ENCODE results near the gene POLR2B.
A peak's percentile ranks its signal among the peaks of the same experiment; 100 is the strongest.

Gene POLR2B

DNA sequence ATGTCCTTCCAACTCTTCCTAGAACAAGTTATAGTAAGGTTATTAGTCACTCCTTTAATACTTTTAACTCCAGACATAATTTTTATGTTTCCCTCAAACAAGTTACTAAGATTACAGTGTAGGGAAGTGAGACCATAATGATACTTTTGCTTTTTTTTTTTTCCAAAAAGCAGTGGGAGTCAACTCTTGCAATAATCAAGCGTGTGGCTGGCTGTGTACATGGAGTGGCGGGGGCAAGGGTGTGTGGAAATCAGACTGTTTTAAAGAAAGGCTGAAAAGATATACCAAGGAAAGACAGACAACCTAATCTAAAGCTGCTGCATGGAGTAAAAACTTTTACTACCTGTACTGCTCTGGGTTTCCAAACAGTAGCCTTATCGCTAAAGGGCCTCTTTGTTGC is 5.4 kb upstream of the POLR2B start:
- TF ChIP-seq, protein P1, sequence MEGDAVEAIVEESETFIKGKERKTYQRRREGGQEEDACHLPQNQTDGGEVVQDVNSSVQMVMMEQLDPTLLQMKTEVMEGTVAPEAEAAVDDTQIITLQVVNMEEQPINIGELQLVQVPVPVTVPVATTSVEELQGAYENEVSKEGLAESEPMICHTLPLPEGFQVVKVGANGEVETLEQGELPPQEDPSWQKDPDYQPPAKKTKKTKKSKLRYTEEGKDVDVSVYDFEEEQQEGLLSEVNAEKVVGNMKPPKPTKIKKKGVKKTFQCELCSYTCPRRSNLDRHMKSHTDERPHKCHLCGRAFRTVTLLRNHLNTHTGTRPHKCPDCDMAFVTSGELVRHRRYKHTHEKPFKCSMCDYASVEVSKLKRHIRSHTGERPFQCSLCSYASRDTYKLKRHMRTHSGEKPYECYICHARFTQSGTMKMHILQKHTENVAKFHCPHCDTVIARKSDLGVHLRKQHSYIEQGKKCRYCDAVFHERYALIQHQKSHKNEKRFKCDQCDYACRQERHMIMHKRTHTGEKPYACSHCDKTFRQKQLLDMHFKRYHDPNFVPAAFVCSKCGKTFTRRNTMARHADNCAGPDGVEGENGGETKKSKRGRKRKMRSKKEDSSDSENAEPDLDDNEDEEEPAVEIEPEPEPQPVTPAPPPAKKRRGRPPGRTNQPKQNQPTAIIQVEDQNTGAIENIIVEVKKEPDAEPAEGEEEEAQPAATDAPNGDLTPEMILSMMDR (IDR thresholded peaks at IDR 0.05; ENCODE audit: low read depth, low read length), result no peak
- DNase-seq (ENCODE audit: extremely low read depth, low read depth), result no peak

DNA sequence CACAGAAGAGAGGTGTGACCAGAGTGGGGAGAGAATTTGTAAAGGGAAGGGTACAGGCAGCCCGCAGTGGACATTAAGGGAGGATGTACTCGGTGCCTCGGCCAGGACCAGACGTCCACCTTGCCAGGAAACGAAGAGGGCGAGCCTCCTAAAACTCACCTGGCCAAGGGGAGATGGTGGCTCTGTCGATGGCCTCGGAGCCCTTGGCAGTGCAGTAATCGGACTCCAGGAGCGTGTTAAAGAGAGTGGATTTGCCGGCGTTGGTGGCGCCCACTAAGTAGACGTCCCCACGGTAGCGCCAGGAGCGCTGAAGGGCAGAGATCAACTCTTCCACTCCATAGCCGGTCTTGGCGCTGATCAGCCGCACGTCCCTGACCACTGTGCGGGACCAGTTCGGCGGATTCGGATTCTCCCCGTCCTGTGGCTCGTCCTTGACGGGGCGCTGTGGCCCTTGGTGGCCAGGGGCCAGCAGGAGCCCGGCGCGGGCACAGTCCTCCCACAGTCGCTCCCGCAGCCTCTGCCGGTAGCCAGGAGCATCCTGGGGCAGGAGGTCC is 2.3 kb upstream of the POLR2B start:
- no peak for DNase-seq (ENCODE audit: extremely low read depth, low read depth)
- TF ChIP-seq, protein P1 (IDR thresholded peaks at IDR 0.05; ENCODE audit: low read depth, low read length), result no peak

DNA sequence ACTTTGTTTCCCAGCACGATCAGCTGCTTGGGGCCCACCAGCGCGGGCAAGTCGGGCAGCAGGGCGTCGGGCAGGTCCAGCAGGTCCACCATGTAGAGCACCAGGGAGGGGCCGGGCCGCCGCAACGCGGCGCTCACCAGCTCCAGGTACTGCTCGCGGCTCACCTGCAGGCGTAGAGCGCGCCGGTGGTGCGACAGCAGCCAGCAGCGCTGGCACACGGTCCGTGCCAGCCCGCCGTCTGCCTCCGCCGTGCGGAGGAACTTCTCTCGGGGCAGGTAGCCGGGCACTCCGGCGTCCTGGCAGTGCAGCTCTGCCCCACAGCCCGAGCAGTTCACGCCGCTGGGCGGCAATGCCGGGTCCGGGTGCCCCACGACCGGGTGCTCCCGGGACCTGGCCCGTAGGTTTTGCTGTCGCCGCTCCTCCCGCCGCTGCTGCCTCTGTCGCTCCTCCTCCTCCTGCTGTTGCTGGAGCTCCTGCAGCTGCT is 1.8 kb upstream of the POLR2B start:
- no peak for DNase-seq (ENCODE audit: extremely low read depth, low read depth)
- TF ChIP-seq, protein P1 (IDR thresholded peaks at IDR 0.05; ENCODE audit: low read depth, low read length), result peak; percentile 6

DNA sequence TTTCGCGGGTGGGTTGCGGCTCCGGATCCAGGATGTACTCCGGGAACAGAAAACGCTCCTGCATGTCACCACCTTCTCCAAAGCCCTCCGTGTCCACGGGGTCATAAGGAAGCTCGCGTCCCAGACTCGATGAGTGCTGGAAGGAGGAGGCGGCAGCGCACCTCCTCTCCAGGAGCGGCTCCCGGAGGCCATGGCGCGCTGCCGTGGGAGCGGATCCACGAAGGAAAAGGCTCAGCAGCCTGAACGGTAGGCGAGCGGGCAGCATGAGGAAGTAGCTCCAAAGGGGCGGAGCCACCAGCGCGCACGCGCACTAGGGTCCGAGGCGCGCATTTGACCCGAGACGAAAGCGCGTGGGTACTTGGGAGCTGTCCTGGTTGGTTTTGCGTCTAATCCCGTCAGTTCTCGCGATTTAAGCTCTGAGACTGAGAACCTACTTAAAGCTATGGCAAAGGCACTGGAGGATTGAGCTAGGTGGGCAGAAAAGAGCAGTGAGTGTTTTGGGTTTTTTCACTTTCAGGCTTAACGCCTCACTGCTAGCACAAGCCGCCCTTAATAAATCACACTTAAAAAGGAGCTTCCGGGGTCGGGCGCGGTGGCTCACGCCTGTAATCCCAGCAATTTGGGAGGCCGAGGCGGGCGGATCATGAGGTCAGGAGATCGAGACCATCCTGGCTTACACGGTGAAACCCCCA is 1.2 kb upstream of the POLR2B start, which contains the start of gene NOA1:
TSS of gene NOA1 (minus strand) at position 286 of the 692 bp plus-strand sequence. CDS start at position 265, 21 bp downstream.
- TF ChIP-seq, protein P1 (IDR thresholded peaks at IDR 0.05; ENCODE audit: low read depth, low read length), result no peak
- peak; percentile 98 for DNase-seq (ENCODE audit: extremely low read depth, low read depth)

DNA sequence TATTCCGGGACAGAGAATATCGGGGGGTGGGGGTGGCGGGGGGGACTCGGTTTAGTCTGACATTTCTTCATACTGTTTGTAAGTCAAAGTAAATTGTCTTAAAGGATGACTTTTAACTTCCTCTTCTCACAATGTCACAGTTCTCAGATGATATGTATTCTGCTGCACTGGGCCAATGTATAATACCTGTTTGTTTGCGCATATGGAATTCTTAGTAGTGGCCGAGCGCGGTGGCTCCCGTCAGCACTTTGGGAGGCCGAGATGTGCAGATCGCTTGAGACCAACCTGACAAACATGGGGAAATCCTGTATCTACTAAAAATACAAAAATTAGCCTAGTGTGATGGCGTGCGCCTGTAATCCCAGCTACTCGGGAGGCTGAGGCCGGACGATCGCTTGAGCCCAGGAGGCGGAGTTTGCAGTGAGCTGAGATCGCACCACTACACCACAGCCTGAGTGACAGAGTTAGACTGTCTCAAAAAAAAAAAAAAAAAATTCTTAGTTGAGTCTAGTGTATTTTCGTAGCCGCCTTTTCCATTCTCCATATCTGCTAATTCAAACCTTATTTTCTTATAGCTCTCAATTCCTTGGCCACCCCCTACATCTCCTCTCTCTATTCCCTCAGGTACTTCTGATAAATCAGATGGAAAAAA is 851 bp downstream of the POLR2B start:
- DNase-seq (ENCODE audit: extremely low read depth, low read depth), result no peak
- TF ChIP-seq, protein P1 (IDR thresholded peaks at IDR 0.05; ENCODE audit: low read depth, low read length), result no peak

DNA sequence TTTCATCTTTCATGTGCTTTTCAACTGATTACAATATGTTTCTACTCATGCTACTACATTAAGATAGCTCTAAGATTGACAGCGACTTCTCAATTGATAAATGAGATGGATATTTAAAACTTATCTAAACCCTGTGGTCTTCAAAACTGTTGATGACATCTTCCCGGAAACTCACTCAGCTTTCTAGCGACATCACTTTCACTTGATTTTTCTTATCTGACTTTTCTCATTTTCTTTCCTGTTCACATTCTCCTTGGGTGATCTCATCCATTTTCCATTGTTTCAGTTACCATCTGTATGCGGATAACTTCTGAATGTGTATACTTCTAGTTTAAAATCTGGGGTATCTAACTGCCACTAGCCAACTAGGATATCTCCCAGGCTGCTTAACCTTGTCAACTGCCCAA is 3.1 kb downstream of the POLR2B start:
- no peak for DNase-seq (ENCODE audit: extremely low read depth, low read depth)

More for the DNA sequence above, 3.1 kb downstream of the POLR2B start:
- TF ChIP-seq, protein P1 (IDR thresholded peaks at IDR 0.05; ENCODE audit: low read depth, low read length), result no peak
